Fibroblast of the aortic adventitia (primary cell): ENCODE results near the gene PLCD3. TPM values are rescaled to one million over a fixed set of nuclear protein-coding genes. Genes with fewer than 3 reads are reported as not detected.

ENCODE experiments used
- DNase-seq: peaks from one replicate; pipeline ENCODE4 v3.0.0-alpha.2; 2010; ENCODE audit warnings: low read depth
- H3K4me3 ChIP-seq: 2 replicates; pipeline ENCODE4 v1.5.1; 2011; ENCODE audit warnings: low read depth, mild to moderate bottlenecking, control low read depth, low read length, moderate library complexity
- total RNA-seq: library from RNA; depleted of rRNA; stranded (reverse); fragments of >200 nt; gene quantifications from 2 replicates; pipeline ENCODE4 v1.2.3, GENCODE V29; 2012; ENCODE audit warnings: low replicate concordance
- TF ChIP-seq, protein P1 (sequence below): IDR thresholded peaks from 2 replicates; pipeline ENCODE4 v1.5.1; 2011; ENCODE audit warnings: mild to moderate bottlenecking, low read length, control low read depth, inconsistent platforms; ENCODE audit not compliant: insufficient read depth

Gene PLCD3
- total RNA-seq, result 56.0 and 86.3 TPM in 2 replicates

GRCh38 chr17:45132320-45132571 lies at the start of gene PLCD3:
TSS of gene PLCD3 (minus strand) at chr17:45132515. CDS start at chr17:45132410, 105 bp downstream.
- H3K4me3 ChIP-seq, result peak within 1 kb of the TSS; percentile 89
- DNase-seq, result no peak
- TF ChIP-seq, protein P1, sequence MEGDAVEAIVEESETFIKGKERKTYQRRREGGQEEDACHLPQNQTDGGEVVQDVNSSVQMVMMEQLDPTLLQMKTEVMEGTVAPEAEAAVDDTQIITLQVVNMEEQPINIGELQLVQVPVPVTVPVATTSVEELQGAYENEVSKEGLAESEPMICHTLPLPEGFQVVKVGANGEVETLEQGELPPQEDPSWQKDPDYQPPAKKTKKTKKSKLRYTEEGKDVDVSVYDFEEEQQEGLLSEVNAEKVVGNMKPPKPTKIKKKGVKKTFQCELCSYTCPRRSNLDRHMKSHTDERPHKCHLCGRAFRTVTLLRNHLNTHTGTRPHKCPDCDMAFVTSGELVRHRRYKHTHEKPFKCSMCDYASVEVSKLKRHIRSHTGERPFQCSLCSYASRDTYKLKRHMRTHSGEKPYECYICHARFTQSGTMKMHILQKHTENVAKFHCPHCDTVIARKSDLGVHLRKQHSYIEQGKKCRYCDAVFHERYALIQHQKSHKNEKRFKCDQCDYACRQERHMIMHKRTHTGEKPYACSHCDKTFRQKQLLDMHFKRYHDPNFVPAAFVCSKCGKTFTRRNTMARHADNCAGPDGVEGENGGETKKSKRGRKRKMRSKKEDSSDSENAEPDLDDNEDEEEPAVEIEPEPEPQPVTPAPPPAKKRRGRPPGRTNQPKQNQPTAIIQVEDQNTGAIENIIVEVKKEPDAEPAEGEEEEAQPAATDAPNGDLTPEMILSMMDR, result no peak

- TF ChIP-seq, protein P1, result no peak
- no peak overlapping the region for H3K4me3 ChIP-seq
- DNase-seq, result no peak
These were observed 45.2 kb upstream of the PLCD3 start for GRCh38 chr17:45177563-45177962.

DNA sequence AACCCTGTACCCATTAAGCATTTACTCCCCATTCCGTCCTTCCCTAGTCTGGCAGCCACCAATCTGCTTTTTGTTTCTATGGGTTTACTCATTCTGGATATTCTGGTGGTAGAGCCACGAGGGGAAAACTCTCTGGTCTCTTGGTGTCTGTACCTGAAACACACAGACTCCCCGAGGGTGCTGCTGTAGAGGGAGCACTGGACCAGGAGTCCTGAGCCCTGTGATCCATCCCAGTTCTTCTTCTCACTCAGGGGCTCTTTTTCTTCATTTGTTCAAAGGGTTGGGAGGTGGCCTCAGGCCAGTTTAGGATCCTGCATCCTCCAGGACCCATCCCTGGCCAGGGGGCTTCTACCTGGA lies 43.4 kb upstream of the PLCD3 start:
- TF ChIP-seq, protein P1, result no peak
- DNase-seq, result no peak
- H3K4me3 ChIP-seq, result no peak overlapping the region

DNA sequence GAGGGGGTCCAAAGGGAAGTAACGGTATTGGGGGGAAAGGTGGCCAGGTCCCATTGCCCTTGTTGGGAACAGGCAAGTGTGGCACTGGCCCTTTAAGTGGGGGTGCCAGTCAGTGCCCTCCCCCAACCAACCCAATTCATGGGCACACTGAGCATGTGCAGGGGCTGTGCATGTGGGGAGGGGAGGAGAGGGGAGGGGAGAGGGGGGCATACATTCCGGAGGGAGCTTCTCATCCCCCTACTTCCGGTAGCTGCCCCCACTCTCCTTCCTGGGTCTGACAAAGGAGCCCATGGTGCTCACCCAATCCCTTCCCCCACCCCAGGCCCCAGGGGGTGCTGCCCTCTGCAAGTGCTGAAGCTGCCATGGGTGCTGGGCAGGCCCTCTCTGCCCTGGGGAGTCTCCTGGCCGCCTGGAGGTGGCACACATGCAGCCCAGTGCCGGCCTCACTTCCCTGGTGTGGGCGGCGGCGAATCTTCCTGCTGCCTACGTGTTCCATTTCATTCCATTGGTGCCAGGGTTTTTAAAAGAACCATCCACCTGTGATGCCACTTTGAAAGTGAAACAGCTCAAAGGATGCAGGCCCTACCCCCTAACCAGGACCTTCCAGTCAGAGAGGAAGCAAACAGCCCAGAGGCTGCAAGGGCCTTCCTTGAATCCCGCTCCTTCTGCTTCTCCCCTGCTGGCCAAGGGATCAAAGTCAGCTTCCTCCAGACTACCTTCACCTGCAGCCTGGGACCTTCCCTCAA lies 40.4 kb upstream of the PLCD3 start:
- DNase-seq, result peak; percentile 49
- TF ChIP-seq, protein P1, result no peak
- peak overlapping the region; percentile 55 for H3K4me3 ChIP-seq

GRCh38 chr17:45172232-45172540 lies 39.9 kb upstream of the PLCD3 start:
- DNase-seq, result no peak
- peak overlapping the region; percentile 55 for H3K4me3 ChIP-seq
- TF ChIP-seq, protein P1, result no peak

DNA sequence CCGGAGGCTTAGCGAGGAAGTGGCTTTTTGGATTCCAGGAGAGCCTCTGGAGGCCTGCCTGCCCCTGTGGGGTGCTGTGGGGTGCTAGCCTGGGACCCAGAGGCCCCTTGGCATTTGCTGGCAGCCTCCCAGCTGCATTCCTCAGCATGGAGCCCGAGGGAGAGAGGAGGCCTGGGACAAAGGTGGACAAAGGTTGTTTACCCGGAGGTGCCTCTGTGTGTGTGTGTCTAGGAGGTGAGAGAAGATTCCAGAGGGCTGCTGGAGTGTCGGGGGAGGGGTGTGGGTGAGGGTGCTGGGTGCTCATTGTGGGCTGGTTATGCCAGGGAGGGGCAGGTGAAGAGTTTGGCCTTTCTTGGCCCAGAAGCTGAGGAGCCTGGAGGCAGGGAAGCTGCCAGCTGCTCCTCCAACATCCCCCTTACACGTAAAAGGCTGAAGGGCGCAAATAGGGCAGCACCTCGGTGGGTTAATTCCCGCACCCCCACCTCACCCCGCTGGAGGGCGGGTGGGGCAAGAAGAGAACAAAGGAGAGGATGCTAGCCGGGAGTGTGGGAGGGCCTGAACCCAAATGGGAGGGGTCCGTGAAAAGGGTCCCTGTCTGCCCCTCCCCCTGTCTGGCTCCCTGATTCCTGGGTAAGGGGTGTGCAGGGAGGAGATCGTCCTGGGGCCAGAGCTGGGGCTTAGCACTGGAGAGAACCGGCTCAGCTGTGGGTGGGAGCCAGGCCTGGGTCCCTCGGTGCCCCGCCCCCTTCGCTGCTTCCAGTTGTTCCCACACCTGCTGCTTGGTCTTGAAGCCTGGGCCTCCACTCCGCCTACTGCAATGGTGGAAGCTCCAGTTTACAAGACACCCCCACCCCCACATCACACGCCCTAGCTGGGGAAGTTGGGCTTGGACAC lies 39.3 kb upstream of the PLCD3 start:
- DNase-seq, result no peak
- TF ChIP-seq, protein P1, result no peak
- H3K4me3 ChIP-seq, result peak overlapping the region; percentile 55
